NOMO-1 (cell line): Measurements from ENCODE around the gene TAF6.

ENCODE experiments used
- DNase-seq, 2 experiments: peaks; one replicate each; lab custom pipeline; 2025; ENCODE audit not compliant: unreplicated experiment in 2 of 2; lab: John Stamatoyannopoulos, UW

TAF6 gene

GRCh38 chr7:100119072-100119969 lies at the start of gene TAF6, which contains the start of gene CNPY4:
TAF6 (minus strand) TSS chr7:100119358; CDS start chr7:100114209, 5,149 bp downstream.
CNPY4 (plus strand) TSS chr7:100119634; CDS start chr7:100119745, 111 bp downstream.
- DNase-seq = peak; percentile 94 to 98

GRCh38 chr7:100167912-100168323 lies 48.8 kb upstream of the TAF6 start:
- DNase-seq = no peak

- no peak for DNase-seq
Observed at GRCh38 chr7:100166970-100167911, 48.1 kb upstream of the TAF6 start.

GRCh38 chr7:100166317-100166940 lies 47.3 kb upstream of the TAF6 start:
- no peak for DNase-seq

- DNase-seq = no peak
Observed at GRCh38 chr7:100163871-100164270, 44.7 kb upstream of the TAF6 start.

GRCh38 chr7:100163006-100163531 lies 43.9 kb upstream of the TAF6 start:
- DNase-seq = no peak

GRCh38 chr7:100160067-100160466 lies 40.9 kb upstream of the TAF6 start:
- DNase-seq = no peak

GRCh38 chr7:100159099-100159623 lies 40.0 kb upstream of the TAF6 start:
- no peak for DNase-seq

- DNase-seq = peak; percentile 91 to 95
Observed at GRCh38 chr7:100158229-100159098, 39.3 kb upstream of the TAF6 start, which contains the start of gene TRAPPC14. TRAPPC14 (minus strand) TSS chr7:100158723; CDS start chr7:100158499, 224 bp downstream.

- no peak for DNase-seq
Observed at GRCh38 chr7:100157334-100158228, 38.4 kb upstream of the TAF6 start.

GRCh38 chr7:100157069-100157333 lies 37.8 kb upstream of the TAF6 start:
- no peak for DNase-seq

- DNase-seq = peak; percentile 28 to 45
Observed at GRCh38 chr7:100156331-100157068, 37.3 kb upstream of the TAF6 start.

GRCh38 chr7:100155553-100156317 lies 36.6 kb upstream of the TAF6 start:
- no peak for DNase-seq

- DNase-seq = no peak
Observed at GRCh38 chr7:100154651-100155491, 35.7 kb upstream of the TAF6 start.

GRCh38 chr7:100153708-100154535 lies 34.8 kb upstream of the TAF6 start:
- no peak for DNase-seq
